ENCODE measurements around the gene CCNF.

The CCNF gene

DNA sequence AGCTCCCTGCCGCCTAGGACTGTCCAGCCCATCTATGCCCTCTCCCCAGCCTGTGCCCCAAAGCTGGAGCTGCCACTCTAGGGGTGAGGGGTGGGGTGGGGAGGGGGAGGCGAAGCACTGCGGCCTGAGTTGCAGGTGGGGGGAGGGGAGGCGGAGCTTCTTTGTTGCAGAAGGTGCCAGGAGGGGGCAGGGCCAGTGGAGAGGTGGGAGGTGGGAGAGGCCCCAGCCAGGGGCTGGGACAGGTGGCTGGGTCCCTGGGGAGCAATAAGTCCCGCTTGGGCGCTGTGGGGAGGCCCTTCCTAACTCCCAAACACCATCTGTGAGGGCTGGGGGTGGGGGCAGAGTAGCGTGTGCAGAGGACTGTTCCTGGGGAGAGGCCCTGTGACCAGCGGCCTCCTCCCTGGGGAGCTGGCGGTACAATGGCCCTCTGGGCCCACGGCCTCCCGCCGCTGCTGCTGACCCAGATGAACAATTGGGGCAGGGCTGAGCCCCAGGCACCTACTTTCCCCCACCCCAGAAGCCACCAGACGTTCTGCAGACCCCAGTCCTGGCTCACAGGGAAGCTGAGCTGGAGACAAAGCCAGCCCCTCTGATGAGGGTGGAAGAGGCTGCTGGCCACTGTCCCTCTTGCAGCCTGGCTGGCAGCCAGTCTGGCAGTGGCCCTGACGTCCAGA is 39.6 kb downstream of the CCNF start:
- TF ChIP-seq, protein P1, sequence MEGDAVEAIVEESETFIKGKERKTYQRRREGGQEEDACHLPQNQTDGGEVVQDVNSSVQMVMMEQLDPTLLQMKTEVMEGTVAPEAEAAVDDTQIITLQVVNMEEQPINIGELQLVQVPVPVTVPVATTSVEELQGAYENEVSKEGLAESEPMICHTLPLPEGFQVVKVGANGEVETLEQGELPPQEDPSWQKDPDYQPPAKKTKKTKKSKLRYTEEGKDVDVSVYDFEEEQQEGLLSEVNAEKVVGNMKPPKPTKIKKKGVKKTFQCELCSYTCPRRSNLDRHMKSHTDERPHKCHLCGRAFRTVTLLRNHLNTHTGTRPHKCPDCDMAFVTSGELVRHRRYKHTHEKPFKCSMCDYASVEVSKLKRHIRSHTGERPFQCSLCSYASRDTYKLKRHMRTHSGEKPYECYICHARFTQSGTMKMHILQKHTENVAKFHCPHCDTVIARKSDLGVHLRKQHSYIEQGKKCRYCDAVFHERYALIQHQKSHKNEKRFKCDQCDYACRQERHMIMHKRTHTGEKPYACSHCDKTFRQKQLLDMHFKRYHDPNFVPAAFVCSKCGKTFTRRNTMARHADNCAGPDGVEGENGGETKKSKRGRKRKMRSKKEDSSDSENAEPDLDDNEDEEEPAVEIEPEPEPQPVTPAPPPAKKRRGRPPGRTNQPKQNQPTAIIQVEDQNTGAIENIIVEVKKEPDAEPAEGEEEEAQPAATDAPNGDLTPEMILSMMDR (IDR thresholded peaks at IDR 0.05; ENCODE audit: low read depth, low read length, missing control alignments) = no peak
- no peak for DNase-seq (ENCODE audit: extremely low read depth, low read depth)
- H3K4me3 ChIP-seq (replicated peaks; ENCODE audit: low read depth, low read length) = peak overlapping the region; percentile 37

- no peak for DNase-seq (ENCODE audit: extremely low read depth, low read depth)
- H3K4me3 ChIP-seq (replicated peaks; ENCODE audit: low read depth, low read length) = no peak overlapping the region
- TF ChIP-seq, protein P1 (IDR thresholded peaks at IDR 0.05; ENCODE audit: low read depth, low read length, missing control alignments) = no peak
These were observed 40.4 kb downstream of the CCNF start for GRCh38 chr16:2469399-2470233.

GRCh38 chr16:2470234-2470601 is 41.0 kb downstream of the CCNF start:
- DNase-seq (ENCODE audit: extremely low read depth, low read depth) = no peak
- H3K4me3 ChIP-seq (replicated peaks; ENCODE audit: low read depth, low read length) = no peak overlapping the region
- TF ChIP-seq, protein P1 (IDR thresholded peaks at IDR 0.05; ENCODE audit: low read depth, low read length, missing control alignments) = no peak

DNA sequence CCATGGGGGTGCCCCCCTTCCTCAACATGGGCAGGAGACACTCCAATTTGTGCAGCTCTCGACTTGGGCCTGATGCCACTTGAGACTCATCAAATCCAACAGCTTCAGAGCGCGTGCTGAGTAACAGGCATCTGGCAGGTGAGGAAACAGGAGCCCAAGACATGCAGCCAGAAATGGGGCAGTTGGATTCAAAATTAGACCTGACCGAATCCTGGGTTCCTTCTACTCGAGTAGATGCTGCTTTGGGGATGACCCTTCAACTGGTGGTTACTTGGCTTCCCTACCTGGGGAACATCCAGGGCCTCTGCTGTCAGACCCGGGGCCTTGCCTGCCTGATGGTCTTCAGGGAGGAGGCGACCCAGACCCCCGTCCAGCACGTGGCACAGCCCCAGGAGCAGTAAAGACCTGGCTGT is 41.4 kb downstream of the CCNF start:
- DNase-seq (ENCODE audit: extremely low read depth, low read depth) = no peak
- TF ChIP-seq, protein P1 (IDR thresholded peaks at IDR 0.05; ENCODE audit: low read depth, low read length, missing control alignments) = no peak
- H3K4me3 ChIP-seq (replicated peaks; ENCODE audit: low read depth, low read length) = no peak overlapping the region

- DNase-seq (ENCODE audit: extremely low read depth, low read depth) = no peak
- no peak within 1 kb of the TSS for H3K4me3 ChIP-seq (replicated peaks; ENCODE audit: low read depth, low read length)
- TF ChIP-seq, protein P1 (IDR thresholded peaks at IDR 0.05; ENCODE audit: low read depth, low read length, missing control alignments) = no peak
These were observed 41.9 kb downstream of the CCNF start, which contains the start of gene NTN3 for GRCh38 chr16:2471016-2471652. Gene NTN3 (plus strand): TSS chr16:2471297. CDS start chr16:2471702, 405 bp downstream.

GRCh38 chr16:2471653-2472487 is 42.6 kb downstream of the CCNF start:
- TF ChIP-seq, protein P1 (IDR thresholded peaks at IDR 0.05; ENCODE audit: low read depth, low read length, missing control alignments) = no peak
- no peak for DNase-seq (ENCODE audit: extremely low read depth, low read depth)
- no peak overlapping the region for H3K4me3 ChIP-seq (replicated peaks; ENCODE audit: low read depth, low read length)
